GM12878 (cell line): ENCODE measurements around the gene CD79A. TPM values are rescaled to one million over a fixed set of nuclear protein-coding genes. Genes with fewer than 3 reads are reported as not detected.

ENCODE experiments used
- ATAC-seq: fragments of 200-7000 bp; cut with Tn5 transposase; 3 replicates; pipeline ENCODE4 v1.9.1; 2020; ENCODE audit warnings: mild to moderate bottlenecking, moderate library complexity
- BruUV-seq: library from RNA; stranded (reverse); fragments of 400-500 nt; replicated peaks from 2 replicates; lab custom pipeline; 2021; lab: Mats Ljungman, UMichigan
- CTCF ChIA-PET: fragments of 300-600 bp; sonication (Branson Sonifier 250); formaldehyde crosslinking; extraction: SDS; loops from one replicate; lab custom pipeline; 2021; ENCODE audit warnings: inconsistent platforms; lab: Yijun Ruan, JAX
- POLR2A ChIA-PET: fragments of 350-600 bp; formaldehyde crosslinking; extraction: SDS; loops from one replicate; lab custom pipeline; 2021; ENCODE audit warnings: inconsistent platforms; lab: Charles Lee
- RAD21 ChIA-PET: fragments of 300-600 bp; sonication (Branson Sonifier 250); formaldehyde crosslinking; loops from one replicate; lab custom pipeline; 2023; ENCODE audit warnings: antibody characterized with exemption; ENCODE audit not compliant: unreplicated experiment; lab: Charles Lee
- SMC1A ChIA-PET: fragments of 300-600 bp; sonication (Branson Sonifier 250); formaldehyde crosslinking; loops from one replicate; lab custom pipeline; 2023; ENCODE audit not compliant: unreplicated experiment, uncharacterized antibody; lab: Charles Lee
- DNase-seq: peaks from one replicate; pipeline ENCODE4 v3.0.0-alpha.2; 2011; ENCODE audit warnings: low read depth, low spot score
- FAIRE-seq: peaks from 3 replicates; lab custom pipeline; 2011; peaks lifted over from hg19 to GRCh38; lab: Jason Lieb, UNC
- H2AFZ ChIP-seq: 2 replicates; pipeline ENCODE4 v1.6.0; 2011; ENCODE audit warnings: low read depth, low read length, control low read depth; ENCODE audit not compliant: control insufficient read depth
- H3K27ac ChIP-seq: 2 replicates; pipeline ENCODE4 v1.5.1; 2011; ENCODE audit warnings: control low read depth; ENCODE audit not compliant: control insufficient read depth, insufficient read depth
- H3K27me3 ChIP-seq, 2 experiments: replicated peaks in 1 of 2; 2 replicates each; pipeline versions ENCODE4 v1.6.0 to v1.6.1; 2011; ENCODE audit warnings: low read length in 1 of 2; ENCODE audit not compliant: control insufficient read depth in 2 of 2, insufficient read depth in 2 of 2
- H3K36me3 ChIP-seq, 2 experiments: 2 replicates each; pipeline ENCODE4 v1.5.1; 2011; ENCODE audit warnings: low read length in 1 of 2; ENCODE audit not compliant: control insufficient read depth in 2 of 2, insufficient read depth in 2 of 2
- H3K4me1 ChIP-seq: 2 replicates; pipeline ENCODE4 v1.6.1; 2011; ENCODE audit warnings: mild to moderate bottlenecking, low read length, moderate library complexity, mixed read lengths; ENCODE audit not compliant: control insufficient read depth, insufficient read depth
- H3K4me2 ChIP-seq: 2 replicates; pipeline ENCODE4 v1.6.0; 2011; ENCODE audit warnings: control low read depth; ENCODE audit not compliant: control insufficient read depth, insufficient read depth
- H3K4me3 ChIP-seq: fragments of 200-600 bp; sonication (generic); 2 replicates; pipeline ENCODE4 v1.5.1; 2016
- H3K79me2 ChIP-seq: 2 replicates; pipeline ENCODE4 v1.6.0; 2011; ENCODE audit warnings: low read length; ENCODE audit not compliant: control insufficient read depth, insufficient read depth
- H3K9ac ChIP-seq: 2 replicates; pipeline ENCODE4 v1.8.0; 2011; ENCODE audit warnings: low read length, control low read depth, mixed read lengths; ENCODE audit not compliant: control insufficient read depth, insufficient read depth
- H3K9me3 ChIP-seq: replicated peaks from 3 replicates; pipeline ENCODE4 v1.5.1; 2011; ENCODE audit warnings: mild to moderate bottlenecking, low read length; ENCODE audit not compliant: control insufficient read depth, insufficient read depth
- H4K20me1 ChIP-seq: 2 replicates; pipeline ENCODE4 v1.6.0; 2011; ENCODE audit not compliant: control insufficient read depth, insufficient read depth
- EGR1 ChIP-seq, 2 experiments: IDR thresholded peaks; 1 replicate in 1 of 2; 2 replicates in 1 of 2; pipeline ENCODE4 v1.6.1; 2011 to 2012; ENCODE audit warnings: low read depth in 2 of 2, low read length in 2 of 2, borderline replicate concordance in 1 of 2, mild to moderate bottlenecking in 1 of 2, moderate library complexity in 1 of 2
- HCFC1 ChIP-seq: fragments of 150-350 bp; IDR thresholded peaks from 2 replicates; pipeline ENCODE4 v1.6.1; 2014; ENCODE audit warnings: low read length
- IKZF2 ChIP-seq, 2 experiments: fragments of 450-650 bp; IDR thresholded peaks; 2 replicates each; pipeline ENCODE4 v1.6.1; 2017; ENCODE audit warnings: mild to moderate bottlenecking in 2 of 2, moderate library complexity in 2 of 2
- SMC3 ChIP-seq: IDR thresholded peaks from 2 replicates; pipeline ENCODE4 v1.6.1; 2011; ENCODE audit warnings: low read length, improper control_type of control experiment, borderline replicate concordance
- ZNF24 ChIP-seq: fragments of 450-650 bp; IDR thresholded peaks from 2 replicates; pipeline ENCODE4 v1.6.1; 2017; ENCODE audit warnings: antibody characterized with exemption, mild to moderate bottlenecking
- ZNF384 ChIP-seq: IDR thresholded peaks from 2 replicates; pipeline ENCODE4 v1.6.1; 2012; ENCODE audit warnings: low read depth, mild to moderate bottlenecking, low read length, improper control_type of control experiment, borderline replicate concordance
- ZNF622 ChIP-seq: fragments of 450-650 bp; IDR thresholded peaks from 2 replicates; pipeline ENCODE4 v1.6.1; 2017; ENCODE audit warnings: mild to moderate bottlenecking, inconsistent platforms
- WGBS: methylation state at CpG from one replicate; pipeline ENCODE4 v1.1.6; 2016; ENCODE audit warnings: low lambda C conversion rate; ENCODE audit not compliant: insufficient replicate concordance, insufficient coverage; ENCODE audit errors: missing lambda C conversion rate; 5-methylcytosine and 5-hydroxymethylcytosine counted together
- in situ Hi-C: fragments of 300-500 bp; cut with MboI; formaldehyde crosslinking; loops from 9 replicates; pipeline ENCODE4 v1.14.3; 2018; ENCODE audit warnings: mixed read lengths
- intact Hi-C: fragments of 100-400 bp; cut with micrococcal nuclease; formaldehyde crosslinking; loops from one replicate; pipeline ENCODE4 v1.14.2; 2022; ENCODE audit not compliant: unreplicated experiment
- polyA plus RNA-seq, 11 experiments: library from polyadenylated mRNA; depleted of rRNA in 4 of 11; unstranded in 6 of 11; stranded (reverse) in 5 of 11; fragments of >200 nt; fragmentation: Nextera tagmentation in 4 of 11; fragmentation: Illumina TruSeq in 1 of 11; extraction: Ambion mirVana in 4 of 11; extraction: Trizol in 1 of 11; gene quantifications; 1 replicate in 1 of 11; 2 replicates in 10 of 11; pipeline versions ENCODE4 v1.2.1 to v1.2.3, GENCODE V29; 2011 to 2016; ENCODE audit warnings: inconsistent platforms in 2 of 11, missing spikeins in 2 of 11, low read depth in 1 of 11
- total RNA-seq, 4 experiments: library from RNA; depleted of rRNA in 3 of 4; stranded (reverse); fragments of >200 nt in 3 of 4; fragmentation: Illumina TruSeq in 1 of 4; extraction: Trizol in 1 of 4; gene quantifications; 2 replicates each; pipeline versions ENCODE4 v1.2.1 to v1.2.3, GENCODE V29; 2013 to 2021

CD79A gene
- total and polyA plus RNA-seq, 10 of the 15 experiments (the other 5 are each of a cell fraction or from before 2014, with no cell fraction given) = 38.8 to 414 (median 282) TPM

DNA sequence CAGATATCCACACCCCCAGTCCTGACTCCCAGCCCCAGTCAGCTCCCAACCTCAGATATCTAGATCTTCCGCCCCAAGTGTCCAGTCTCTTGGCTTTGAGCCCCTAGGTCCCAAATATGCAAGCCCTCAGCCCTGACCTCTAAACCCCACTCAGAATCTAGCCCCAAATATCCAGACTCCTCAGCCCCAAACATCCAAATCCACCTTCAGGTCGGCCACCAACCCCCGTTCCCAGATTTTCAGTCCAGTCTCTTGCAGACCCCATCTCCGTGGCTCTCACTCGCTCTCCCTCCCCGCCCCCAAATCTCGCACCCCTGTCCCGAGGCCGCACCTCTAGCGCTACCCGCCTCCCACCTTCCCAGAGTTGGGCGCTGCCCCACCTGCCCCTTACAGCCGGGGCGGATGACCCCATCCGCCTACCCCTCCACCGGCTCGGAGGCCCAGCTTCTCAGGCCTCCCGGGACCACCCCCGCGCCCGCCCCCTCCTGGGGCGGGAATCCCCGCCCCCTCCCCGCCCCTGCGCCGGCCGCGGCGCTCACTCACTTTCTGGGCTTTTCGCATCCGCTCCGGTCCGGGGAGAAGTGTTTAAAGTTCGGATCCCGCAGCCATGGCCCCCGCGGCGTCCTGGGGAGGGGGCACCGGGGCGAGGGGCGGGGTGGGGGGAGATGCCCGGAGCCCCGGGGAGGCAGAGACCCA lies 50.6 kb downstream of the CD79A start:
- Histone ChIP-seq H3K9ac (no peak overlapping the region), H4K20me1 (no peaks in the 10 kb centered on the region), H3K9me3 (no peaks in the 10 kb centered on the region), H3K79me2 (no peaks in the 10 kb centered on the region), H3K4me2 (peak overlapping the region; percentile 80), H3K27me3 (peaks cover 13% of the 10 kb centered on the region in 2 experiments), H3K4me1 (peaks cover 7% of the 10 kb centered on the region), H3K36me3 (no peaks in the 10 kb centered on the region), H2AFZ (no peak overlapping the region), H3K4me3 (peak overlapping the region; percentile 64), H3K27ac (no peak overlapping the region)
- RAD21 ChIA-PET = interaction anchor here (0.6 to 1.6 kb wide), 5 partner anchors 50 to 67 kb away, joined by 3 to 6 read pairs (median 3); no protein-coding TSS in a partner anchor
- BruUV-seq = no TSS peak
- POLR2A ChIA-PET = interaction anchor here (1.0 to 1.4 kb wide), 2 partner anchors 18 to 40 kb away, joined by 3 read pairs; no protein-coding TSS in a partner anchor
- FAIRE-seq = no peak
- intact Hi-C loops (no loop called here), in situ Hi-C loops (loop anchor here (25.0 kb wide), 1 partner anchor 1835 kb away; the partner anchor contains the start of gene SMG9)
- TF ChIP-seq SMC3 (no peak), ZNF622 (no peak), EGR1 (IDR thresholded peaks at IDR 0.05; ENCODE audit: borderline replicate concordance in 1 of 2, low read depth in 2 of 2, low read length in 2 of 2) (peak in 1 of 2 experiments; percentile 69; a peak in 2 of 3 replicates), ZNF384 (no peak), IKZF2 (IDR thresholded peaks at IDR 0.05) (no peak), ZNF24 (no peak), HCFC1 (no peak)
- ATAC-seq = peak; percentile 12
- CTCF ChIA-PET = interaction anchor here (0.6 to 1.3 kb wide), 3 partner anchors 51 to 55 kb away, joined by 3 to 5 read pairs (median 3); no protein-coding TSS in a partner anchor
- SMC1A ChIA-PET = interaction anchor here (0.6 to 1.2 kb wide), 2 partner anchors 23 to 41 kb away, joined by 3 read pairs; no protein-coding TSS in a partner anchor
- DNase-seq = no peak
- WGBS = 2% methylated on average over 23 of the region's 43 CpGs
